GM19351 (cell line): ENCODE measurements around the gene YY1.
"Not testable (repeated sequence)": the region's sequence is repeated elsewhere in the genome, so short reads cannot be mapped to it uniquely, and the experiment has no call there.

ENCODE experiments used
- ATAC-seq: cut with Tn5 transposase; IDR thresholded peaks from one replicate; pipeline ENCODE4 v1.9.1; 2021; ENCODE audit warnings: mild to moderate bottlenecking, moderate library complexity; ENCODE audit not compliant: unreplicated experiment

Gene YY1

GRCh38 chr14:100309028-100309737, 70.2 kb downstream of the YY1 start:
- no peak for ATAC-seq

GRCh38 chr14:100312110-100312876, 73.3 kb downstream of the YY1 start:
- ATAC-seq: not testable (repeated sequence)

DNA sequence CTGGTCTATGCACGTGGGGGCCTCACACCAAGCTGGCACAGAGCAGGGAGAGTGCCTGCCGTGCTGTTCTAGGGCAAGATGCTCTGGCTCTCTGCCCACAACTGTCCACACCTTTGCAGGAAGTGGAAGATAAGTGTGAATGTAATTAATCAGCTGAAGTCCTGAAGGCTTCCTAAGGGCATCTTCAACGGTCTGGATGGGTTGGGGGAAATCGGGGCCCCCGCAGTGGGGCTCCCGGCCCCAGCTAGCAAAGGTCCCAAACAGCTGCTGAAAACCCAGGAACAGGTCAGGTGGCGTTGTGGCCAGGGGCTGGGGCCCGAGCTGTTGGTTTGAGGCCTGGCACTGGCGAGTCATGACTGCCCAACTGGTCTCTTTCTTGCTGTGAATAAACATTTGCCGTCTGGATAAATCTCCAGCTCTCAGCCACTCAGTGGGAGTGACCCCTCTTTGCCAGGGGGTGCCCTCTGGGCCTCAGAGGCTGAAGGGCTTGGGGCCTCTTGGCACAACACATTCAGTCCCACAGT, 74.0 kb downstream of the YY1 start:
- no peak for ATAC-seq

GRCh38 chr14:100313464-100314230, 74.7 kb downstream of the YY1 start:
- ATAC-seq: no peak

GRCh38 chr14:100314724-100315123, 75.8 kb downstream of the YY1 start:
- ATAC-seq: no peak

GRCh38 chr14:100317389-100317788, 78.4 kb downstream of the YY1 start:
- no peak for ATAC-seq

DNA sequence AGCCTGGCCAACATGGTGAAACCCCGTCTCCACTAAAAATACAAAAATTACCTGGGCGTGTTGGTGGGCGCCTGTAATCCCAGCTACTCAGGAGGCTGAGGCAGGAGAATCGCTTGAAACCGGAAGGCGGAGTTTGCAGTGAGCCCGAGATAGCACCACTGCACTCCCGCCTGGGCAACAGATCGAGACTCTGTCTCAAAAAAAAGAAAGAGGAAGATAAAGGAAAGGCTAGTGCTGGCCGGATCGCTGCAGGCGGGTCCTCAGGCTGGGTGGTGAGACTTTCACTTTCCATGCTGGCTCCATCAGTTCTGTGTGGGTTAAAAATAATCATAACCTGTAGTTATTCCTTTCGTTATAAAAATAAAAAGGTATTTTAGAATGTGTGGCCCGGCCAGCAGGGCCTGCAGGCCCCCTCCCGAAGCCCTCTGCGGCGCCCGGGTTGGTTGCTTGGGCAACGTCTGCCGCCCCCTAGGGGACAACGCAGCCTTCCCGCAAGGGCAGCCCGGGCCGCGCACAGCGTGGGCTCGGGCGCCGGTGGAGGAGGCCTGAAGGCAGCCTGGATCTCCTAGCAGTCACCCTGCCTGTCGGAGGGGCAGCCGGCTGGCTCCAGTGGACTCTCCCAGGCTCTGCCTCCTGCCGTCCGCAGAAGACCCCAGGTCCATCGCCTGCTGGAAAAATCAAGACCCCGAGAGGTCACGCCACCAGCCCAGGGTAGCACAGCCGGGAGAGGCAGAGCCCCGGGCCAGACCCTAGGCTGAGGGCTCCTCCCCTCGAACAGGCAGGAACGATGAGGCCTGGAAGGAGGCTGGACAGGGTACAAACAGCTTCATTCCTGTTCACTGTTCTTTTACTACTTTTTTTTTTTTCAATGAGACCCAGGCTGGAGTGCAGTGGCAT, 79.2 kb downstream of the YY1 start:
- peak; percentile 93 for ATAC-seq

- ATAC-seq: no peak
Observed at GRCh38 chr14:100320157-100320856, 81.4 kb downstream of the YY1 start.

- no peak for ATAC-seq
Observed at GRCh38 chr14:100321473-100322137, 82.7 kb downstream of the YY1 start.

DNA sequence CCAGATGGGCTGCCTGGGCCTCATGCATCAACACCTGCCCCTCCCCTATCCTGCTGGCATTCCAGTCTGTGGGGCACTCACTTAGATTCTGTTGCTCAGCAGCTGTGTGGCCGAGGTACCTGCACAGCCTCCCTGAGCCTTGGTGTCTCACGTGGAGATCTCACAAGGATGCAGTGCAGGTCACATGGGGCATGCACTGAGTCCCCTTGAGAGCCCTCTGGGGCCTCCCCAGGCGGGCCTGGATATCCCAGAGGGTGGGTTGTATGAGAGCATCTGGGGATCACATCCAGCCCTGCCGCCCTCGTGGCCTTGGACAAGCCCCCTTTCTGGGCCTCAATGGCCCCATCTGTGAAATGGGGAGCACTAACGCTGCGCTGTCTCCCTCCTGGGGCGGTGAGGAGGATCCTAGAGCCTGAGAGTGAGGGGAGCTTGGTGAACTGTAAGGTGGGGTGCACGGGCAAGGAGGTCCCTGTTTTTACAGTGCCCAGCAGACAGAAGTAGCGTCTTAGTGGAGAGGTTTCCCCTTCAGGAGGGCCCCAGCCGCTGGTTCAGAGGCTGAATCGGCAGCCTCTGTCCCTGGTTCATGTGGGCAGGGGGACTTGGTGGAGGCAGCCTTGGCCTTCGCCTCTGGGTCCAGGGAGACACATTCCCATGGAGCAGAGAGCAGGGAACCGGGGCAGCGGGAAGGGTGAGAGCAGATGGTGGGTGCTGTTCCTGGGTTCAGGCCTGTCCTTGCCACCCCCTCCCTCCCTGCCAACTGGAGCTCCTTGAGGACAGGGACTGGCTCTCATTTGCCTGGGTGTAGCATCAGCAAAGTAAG, 83.4 kb downstream of the YY1 start:
- no peak for ATAC-seq

GRCh38 chr14:100323121-100323941, 84.4 kb downstream of the YY1 start, which contains the start of gene SLC25A47:
SLC25A47 (plus strand) TSS chr14:100323339; CDS start chr14:100323415, 76 bp downstream.
- no peak for ATAC-seq

DNA sequence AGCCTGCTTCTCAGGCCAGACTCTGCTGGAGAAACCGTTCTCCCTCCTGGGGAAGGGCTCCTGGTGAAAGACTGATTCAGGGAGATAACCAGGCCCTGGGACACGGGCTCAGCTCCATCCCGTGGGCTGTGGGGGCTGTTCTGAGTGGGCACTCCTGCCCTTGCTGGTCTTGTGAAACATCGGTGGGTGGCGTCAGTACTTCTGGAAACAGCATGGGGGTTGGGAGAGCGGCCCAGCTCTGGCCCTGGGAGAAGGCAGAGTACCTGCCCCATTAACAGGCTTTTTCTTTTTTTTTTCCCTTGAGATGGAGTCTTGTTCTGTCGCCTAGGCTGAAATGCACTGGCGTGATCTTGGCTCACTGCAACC, 85.0 kb downstream of the YY1 start:
- ATAC-seq: no peak

- ATAC-seq: no peak
Observed at GRCh38 chr14:100325231-100325632, 86.3 kb downstream of the YY1 start.

DNA sequence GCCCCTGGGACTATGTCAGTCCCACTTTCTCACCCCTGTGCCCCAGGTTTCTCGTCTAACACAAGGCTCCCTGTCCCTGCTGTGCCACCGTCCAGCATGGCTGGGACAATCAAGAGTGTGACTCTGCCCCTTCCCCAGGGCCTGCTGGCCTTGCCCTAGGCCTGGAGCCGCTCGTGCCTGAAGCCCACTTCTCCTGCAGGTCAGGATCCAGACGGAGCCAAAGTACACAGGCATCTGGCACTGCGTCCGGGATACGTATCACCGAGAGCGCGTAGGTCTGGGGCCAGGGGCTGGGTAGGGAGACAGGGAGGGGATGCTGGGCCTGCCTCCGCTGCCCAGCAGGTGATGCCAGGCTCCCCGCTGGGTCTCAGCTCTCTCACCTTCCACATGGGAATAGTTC, 87.0 kb downstream of the YY1 start:
- ATAC-seq: no peak

DNA sequence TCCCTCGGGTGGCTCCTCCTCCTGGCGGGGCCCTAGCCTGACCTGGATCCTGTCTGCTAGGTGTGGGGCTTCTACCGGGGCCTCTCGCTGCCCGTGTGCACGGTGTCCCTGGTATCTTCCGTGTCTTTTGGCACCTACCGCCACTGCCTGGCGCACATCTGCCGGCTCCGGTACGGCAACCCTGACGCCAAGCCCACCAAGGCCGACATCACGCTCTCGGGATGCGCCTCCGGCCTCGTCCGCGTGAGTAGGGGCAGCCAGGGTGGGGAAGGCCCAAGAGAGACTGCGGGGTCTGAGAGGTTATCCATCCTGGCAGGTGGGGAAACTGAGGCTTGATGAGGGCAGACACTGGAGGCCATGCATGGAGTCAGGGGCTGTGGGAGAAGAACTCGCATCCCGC, 88.2 kb downstream of the YY1 start:
- ATAC-seq: no peak

DNA sequence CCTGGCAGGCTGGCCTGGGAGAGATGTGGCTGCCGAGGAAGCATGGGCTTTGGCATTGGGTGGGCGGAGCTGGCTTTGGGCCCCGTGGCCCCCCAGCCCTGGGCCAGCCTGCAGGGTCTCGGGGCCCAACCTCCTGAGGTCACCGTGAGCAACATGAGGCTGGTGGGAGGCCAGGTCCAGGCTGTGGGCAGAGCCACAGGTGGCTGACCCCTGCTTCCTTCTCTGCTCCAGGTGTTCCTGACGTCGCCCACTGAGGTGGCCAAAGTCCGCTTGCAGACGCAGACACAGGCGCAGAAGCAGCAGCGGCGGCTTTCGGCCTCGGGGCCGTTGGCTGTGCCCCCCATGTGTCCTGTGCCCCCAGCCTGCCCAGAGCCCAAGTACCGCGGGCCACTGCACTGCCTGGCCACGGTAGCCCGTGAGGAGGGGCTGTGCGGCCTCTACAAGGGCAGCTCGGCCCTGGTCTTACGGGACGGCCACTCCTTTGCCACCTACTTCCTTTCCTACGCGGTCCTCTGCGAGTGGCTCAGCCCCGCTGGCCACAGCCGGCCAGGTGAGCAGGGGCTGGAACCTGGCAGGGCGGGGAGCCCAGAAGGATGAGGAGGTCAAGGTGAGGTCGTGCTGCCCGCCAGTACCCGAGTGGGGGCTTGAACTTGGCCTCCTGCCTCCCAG, 89.7 kb downstream of the YY1 start:
- ATAC-seq: no peak
